Sigmoid colon (tissue), 7 donors: ENCODE data around the gene TSTD2. TPM values are rescaled to one million over a fixed set of nuclear protein-coding genes. Genes with fewer than 3 reads are reported as not detected.
"Not testable (repeated sequence)": the region's sequence is repeated elsewhere in the genome, so short reads cannot be mapped to it uniquely, and the experiment has no call there.

Experiments used
- DNase-seq: peaks from one replicate; pipeline ENCODE4 v3.0.0-alpha.2; 2019
- H3K27ac ChIP-seq, 4 donors: fragments of 200-600 bp; sonication (generic); one replicate each; pipeline ENCODE4 v1.5.1; 2016 to 2019; ENCODE audit warnings: mild to moderate bottlenecking in 1 of 4
- H3K27me3 ChIP-seq, 3 donors: fragments of 200-600 bp; sonication (generic); one replicate each; pipeline ENCODE4 v1.5.1; 2019; ENCODE audit warnings: mild to moderate bottlenecking in 1 of 3
- H3K36me3 ChIP-seq, 4 donors: fragments of 200-600 bp; sonication (generic); one replicate each; pipeline ENCODE4 v1.5.1; 2016 to 2019
- H3K4me1 ChIP-seq, 4 donors: fragments of 200-600 bp; sonication (generic); one replicate each; pipeline ENCODE4 v1.5.1; 2017 to 2019
- H3K4me3 ChIP-seq, 4 donors: fragments of 200-600 bp; sonication (generic); one replicate each; pipeline ENCODE4 v1.5.1; 2017 to 2019; ENCODE audit warnings: mild to moderate bottlenecking in 2 of 4, moderate library complexity in 1 of 4
- H3K9me3 ChIP-seq, 4 donors: fragments of 200-600 bp in 3 of 4; sonication (generic) in 3 of 4; one replicate each; pipeline versions ENCODE4 v1.5.1 to v1.6.1; 2013 to 2019
- CTCF ChIP-seq, 4 experiments: fragments of 450-650 bp in 3 of 4; fragments of 200-600 bp in 1 of 4; IDR thresholded peaks; one replicate each; pipeline ENCODE4 v1.5.1; 2016 to 2019; ENCODE audit warnings: antibody characterized with exemption in 4 of 4, mild to moderate bottlenecking in 3 of 4, moderate library complexity in 2 of 4
- EP300 ChIP-seq, 4 donors: sonication (generic); formaldehyde crosslinking; IDR thresholded peaks; one replicate each; pipeline ENCODE4 v1.6.1; 2017; ENCODE audit warnings: antibody characterized with exemption in 4 of 4
- POLR2A ChIP-seq, 2 donors: fragments of 450-650 bp; IDR thresholded peaks; one replicate each; pipeline ENCODE4 v1.6.1; 2016; ENCODE audit warnings: antibody characterized with exemption in 2 of 2, mild to moderate bottlenecking in 2 of 2, moderate library complexity in 2 of 2
- POLR2AphosphoS5 ChIP-seq, 4 donors: sonication (generic); formaldehyde crosslinking; IDR thresholded peaks; one replicate each; pipeline ENCODE4 v1.6.1; 2017; ENCODE audit warnings: antibody characterized with exemption in 4 of 4
- WGBS, 2 donors: extraction: QIAGEN DNeasy Blood & Tissue Kit; methylation state at CpG; one replicate each; pipeline ENCODE4 v1.1.7; 2013; 5-methylcytosine and 5-hydroxymethylcytosine counted together
- intact Hi-C: fragments of 100-400 bp; cut with DNase I; formaldehyde crosslinking; loops from one replicate; pipeline ENCODE4 v1.15.1; 2023
- polyA plus RNA-seq, 3 donors: library from polyadenylated mRNA; stranded (reverse); fragments of 200-250 nt; gene quantifications; one replicate each; pipeline ENCODE4 v1.2.3, GENCODE V29; 2013
- total RNA-seq, 4 donors: library from RNA; depleted of rRNA; stranded (reverse); fragments of >200 nt; gene quantifications; one replicate each; pipeline ENCODE4 v1.1.0, GENCODE V29; 2016
- donor health status: healthy with polysubstance abuse.
- donor health status: Bipolar disorder and iron deficiency.
- donor health status: healthy.

The TSTD2 gene
- total and polyA plus RNA-seq, 7 donors, result 8.4 to 31.2 (median 15.5) TPM

DNA sequence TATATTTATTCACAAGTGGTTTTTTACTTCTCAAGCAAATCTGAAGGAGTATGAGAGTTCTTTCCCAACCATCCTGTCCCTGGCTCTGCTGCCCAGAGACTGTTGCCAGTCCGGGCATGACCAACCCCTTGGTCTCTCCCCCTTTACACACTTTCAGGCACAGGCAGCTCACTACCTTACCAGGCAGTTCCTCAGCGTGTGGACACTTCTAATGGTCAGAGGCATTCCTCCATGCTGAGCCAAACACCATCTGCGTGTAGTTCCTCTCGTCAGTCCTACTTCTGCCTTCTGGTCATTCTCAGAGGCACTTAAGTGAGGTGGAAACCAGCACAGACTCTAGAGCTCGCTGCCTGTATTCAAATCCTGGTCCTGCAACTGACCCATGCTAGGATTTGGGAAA is 56.1 kb downstream of the TSTD2 start:
- no peak for TF ChIP-seq POLR2AphosphoS5 (IDR thresholded peaks at IDR 0.05)
- TF ChIP-seq EP300 (IDR thresholded peaks at IDR 0.05), result no peak
- TF ChIP-seq CTCF (IDR thresholded peaks at IDR 0.05), result no peak
- no peak for TF ChIP-seq POLR2A (IDR thresholded peaks at IDR 0.05)
- no peak for DNase-seq
- Histone ChIP-seq H3K36me3 (peaks cover 0 to 19% (median 3%) of the 10 kb centered on the region in 4 donors), H3K9me3 (no peaks in the 10 kb centered on the region), H3K4me1 (peaks cover 0 to 5% (median 4%) of the 10 kb centered on the region in 4 donors), H3K27me3 (no peaks in the 10 kb centered on the region), H3K27ac (no peak overlapping the region), H3K4me3 (no peak overlapping the region)
- WGBS, 2 donors, result 70 to 86% methylated on average over 5 of the region's 5 CpGs
- intact Hi-C loops, result loop anchor here (1.0 kb wide), 1 partner anchor 10 kb away; no protein-coding TSS in a partner anchor

- Histone ChIP-seq H3K4me1 (peaks cover 0 to 18% (median 17%) of the 10 kb centered on the region in 4 donors), H3K36me3 (peaks cover 0 to 22% (median 3%) of the 10 kb centered on the region in 4 donors), H3K9me3 (no peaks in the 10 kb centered on the region), H3K4me3 (peak overlapping the region in 2 of 4 donors; percentile 5 to 24), H3K27ac (no peak overlapping the region), H3K27me3 (no peaks in the 10 kb centered on the region)
- DNase-seq, result no peak
- no peak for TF ChIP-seq EP300 (IDR thresholded peaks at IDR 0.05)
- TF ChIP-seq POLR2A (IDR thresholded peaks at IDR 0.05), result no peak
- no peak for TF ChIP-seq POLR2AphosphoS5 (IDR thresholded peaks at IDR 0.05)
- TF ChIP-seq CTCF (IDR thresholded peaks at IDR 0.05), result no peak
- 65 to 89% methylated on average over 11 of the region's 11 CpGs for WGBS, 2 donors
- intact Hi-C loops, result no loop called here
Measured at GRCh38 chr9:97575673-97576200, 57.4 kb downstream of the TSTD2 start.

GRCh38 chr9:97574921-97575672 is 58.1 kb downstream of the TSTD2 start:
- H3K27me3 ChIP-seq, intact Hi-C loops, H3K27ac ChIP-seq, H3K9me3 ChIP-seq: not testable (repeated sequence)
- TF ChIP-seq POLR2AphosphoS5 (IDR thresholded peaks at IDR 0.05), result peak in 3 of 4 donors; percentile 15 to 55 (median 36)
- H3K4me3 ChIP-seq, result peak overlapping the region in 2 of 4 donors; percentile 5 to 24
- peaks cover 0 to 25% (median 23%) of the 10 kb centered on the region in 4 donors for H3K4me1 ChIP-seq
- WGBS, 2 donors, result 62 to 86% methylated on average over 21 of the region's 21 CpGs
- peaks cover 0 to 29% (median 10%) of the 10 kb centered on the region in 4 donors for H3K36me3 ChIP-seq
- peak; percentile 62 for DNase-seq

DNA sequence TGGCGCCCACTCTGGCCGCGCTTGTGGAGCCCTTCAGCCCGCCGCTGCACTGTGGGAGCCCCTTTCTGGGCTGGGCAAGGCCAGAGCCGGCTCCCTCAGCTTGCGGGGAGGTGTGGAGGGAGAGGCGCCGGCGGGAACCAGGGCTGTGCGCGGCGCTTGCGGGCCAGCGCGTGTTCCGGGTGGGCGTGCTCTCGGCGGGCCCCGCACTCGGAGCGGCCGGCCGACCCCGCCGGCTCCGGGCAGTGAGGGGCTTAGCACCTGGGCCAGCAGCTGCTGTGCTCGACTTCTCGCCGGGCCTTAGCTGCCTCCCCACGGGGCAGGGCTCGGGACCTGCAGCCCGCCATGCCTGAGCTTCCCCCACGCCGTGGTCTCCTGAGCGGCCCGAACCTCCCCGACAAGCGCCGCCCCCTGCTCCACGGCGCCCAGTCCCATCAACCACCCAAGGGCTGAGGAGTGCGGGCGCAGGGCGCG is 59.0 kb downstream of the TSTD2 start:
- intact Hi-C loops, H3K4me3 ChIP-seq, H3K27ac ChIP-seq, H3K9me3 ChIP-seq, H3K27me3 ChIP-seq: not testable (repeated sequence)
- WGBS, 2 donors, result 96% methylated on average over 47 of the region's 47 CpGs
- peaks cover 0 to 27% (median 25%) of the 10 kb centered on the region in 4 donors for H3K4me1 ChIP-seq
- peak; percentile 56 for DNase-seq
- H3K36me3 ChIP-seq, result peaks cover 0 to 38% (median 14%) of the 10 kb centered on the region in 4 donors

- Histone ChIP-seq H3K36me3 (peaks cover 0 to 44% (median 19%) of the 10 kb centered on the region in 4 donors), H3K9me3 (no peaks in the 10 kb centered on the region), H3K27ac (peak overlapping the region in 1 of 4 donors; percentile 69), H3K4me3 (no peak overlapping the region), H3K27me3 (no peaks in the 10 kb centered on the region), H3K4me1 (peaks cover 0 to 27% (median 25%) of the 10 kb centered on the region in 4 donors)
- no peak for DNase-seq
- intact Hi-C loops, result no loop called here
- TF ChIP-seq EP300 (IDR thresholded peaks at IDR 0.05), result no peak
- TF ChIP-seq POLR2AphosphoS5 (IDR thresholded peaks at IDR 0.05), result no peak
- no peak for TF ChIP-seq POLR2A (IDR thresholded peaks at IDR 0.05)
- TF ChIP-seq CTCF (IDR thresholded peaks at IDR 0.05), result no peak
- WGBS, 2 donors, result 79 to 84% methylated on average over 5 of the region's 5 CpGs
Measured at GRCh38 chr9:97573482-97574073, 59.6 kb downstream of the TSTD2 start.
